SK-N-MC (cell line): ENCODE measurements around the gene SMARCA4.

Experiments used
- EZH2 ChIP-seq: fragments of 200-600 bp; sonication (generic); IDR thresholded peaks from one replicate; pipeline ENCODE4 v1.6.1; 2017; ENCODE audit warnings: antibody characterized with exemption
- FOXP2 ChIP-seq: optimal IDR thresholded peaks from 2 replicates; pipeline ENCODE3; 2011; ENCODE audit warnings: mild to moderate bottlenecking, moderate library complexity; ENCODE audit not compliant: insufficient read depth; ENCODE audit errors: extremely low read length, control extremely low read depth
- POLR2AphosphoS5 ChIP-seq: IDR thresholded peaks from 2 replicates; pipeline ENCODE4 v1.6.1; 2012; ENCODE audit warnings: mild to moderate bottlenecking, low read depth, low read length, borderline replicate concordance

GRCh38 chr19:11013771-11014170 lies 52.9 kb downstream of the SMARCA4 start:
- no peak for TF ChIP-seq EZH2
- TF ChIP-seq POLR2AphosphoS5: no peak
- TF ChIP-seq FOXP2: no peak
